ENCODE measurements around the gene PPFIBP2. TPM values are rescaled to one million over a fixed set of nuclear protein-coding genes. Genes with fewer than 3 reads are reported as not detected.

Gene PPFIBP2
- total and polyA plus RNA-seq, 2 of the 13 experiments (the other 11 are each of a cell fraction or from before 2014, with no cell fraction given) = 15.0 to 52.5 TPM

DNA sequence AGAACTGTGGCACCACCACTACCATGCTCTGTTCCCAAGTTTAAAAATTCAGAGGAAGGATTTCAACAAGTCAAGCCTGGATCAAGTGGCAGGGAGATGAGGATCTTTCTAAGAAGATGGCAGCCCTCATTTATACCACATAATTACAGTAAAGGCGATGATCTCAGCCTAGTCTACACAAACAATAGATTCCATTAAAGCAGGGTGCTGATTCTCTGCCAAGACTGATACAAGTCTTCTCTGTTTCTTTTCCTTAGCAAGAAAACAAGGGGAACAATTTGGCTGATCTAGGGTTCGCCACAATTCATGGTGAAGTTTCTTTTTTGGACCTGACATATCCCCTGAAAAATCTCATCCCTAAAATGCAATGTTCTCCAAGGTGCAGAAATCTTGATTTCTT lies 73.9 kb downstream of the PPFIBP2 start (continued):
- TF ChIP-seq, protein P1, sequence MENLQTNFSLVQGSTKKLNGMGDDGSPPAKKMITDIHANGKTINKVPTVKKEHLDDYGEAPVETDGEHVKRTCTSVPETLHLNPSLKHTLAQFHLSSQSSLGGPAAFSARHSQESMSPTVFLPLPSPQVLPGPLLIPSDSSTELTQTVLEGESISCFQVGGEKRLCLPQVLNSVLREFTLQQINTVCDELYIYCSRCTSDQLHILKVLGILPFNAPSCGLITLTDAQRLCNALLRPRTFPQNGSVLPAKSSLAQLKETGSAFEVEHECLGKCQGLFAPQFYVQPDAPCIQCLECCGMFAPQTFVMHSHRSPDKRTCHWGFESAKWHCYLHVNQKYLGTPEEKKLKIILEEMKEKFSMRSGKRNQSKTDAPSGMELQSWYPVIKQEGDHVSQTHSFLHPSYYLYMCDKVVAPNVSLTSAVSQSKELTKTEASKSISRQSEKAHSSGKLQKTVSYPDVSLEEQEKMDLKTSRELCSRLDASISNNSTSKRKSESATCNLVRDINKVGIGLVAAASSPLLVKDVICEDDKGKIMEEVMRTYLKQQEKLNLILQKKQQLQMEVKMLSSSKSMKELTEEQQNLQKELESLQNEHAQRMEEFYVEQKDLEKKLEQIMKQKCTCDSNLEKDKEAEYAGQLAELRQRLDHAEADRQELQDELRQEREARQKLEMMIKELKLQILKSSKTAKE (CRISPR knock-in tag; IDR thresholded peaks at IDR 0.05; ENCODE audit: borderline replicate concordance) = no peak
- TF ChIP-seq ELF1 (CRISPR knock-in tag; IDR thresholded peaks at IDR 0.05) (no peak), NONO (IDR thresholded peaks at IDR 0.05) (no peak), NONO (CRISPR knock-in tag; conservative IDR thresholded peaks at IDR 0.05) (no peak), ZNF292 (CRISPR knock-in tag; IDR thresholded peaks at IDR 0.05; ENCODE audit: borderline replicate concordance, low read depth) (no peak), ZNF207 (IDR thresholded peaks at IDR 0.05; ENCODE audit: borderline replicate concordance) (no peak), ZNF33A (CRISPR knock-in tag; IDR thresholded peaks at IDR 0.05; ENCODE audit: borderline replicate concordance) (no peak), HCFC1 (IDR thresholded peaks at IDR 0.05; ENCODE audit: low read depth, low read length) (no peak)
- TF ChIP-seq, protein P2, sequence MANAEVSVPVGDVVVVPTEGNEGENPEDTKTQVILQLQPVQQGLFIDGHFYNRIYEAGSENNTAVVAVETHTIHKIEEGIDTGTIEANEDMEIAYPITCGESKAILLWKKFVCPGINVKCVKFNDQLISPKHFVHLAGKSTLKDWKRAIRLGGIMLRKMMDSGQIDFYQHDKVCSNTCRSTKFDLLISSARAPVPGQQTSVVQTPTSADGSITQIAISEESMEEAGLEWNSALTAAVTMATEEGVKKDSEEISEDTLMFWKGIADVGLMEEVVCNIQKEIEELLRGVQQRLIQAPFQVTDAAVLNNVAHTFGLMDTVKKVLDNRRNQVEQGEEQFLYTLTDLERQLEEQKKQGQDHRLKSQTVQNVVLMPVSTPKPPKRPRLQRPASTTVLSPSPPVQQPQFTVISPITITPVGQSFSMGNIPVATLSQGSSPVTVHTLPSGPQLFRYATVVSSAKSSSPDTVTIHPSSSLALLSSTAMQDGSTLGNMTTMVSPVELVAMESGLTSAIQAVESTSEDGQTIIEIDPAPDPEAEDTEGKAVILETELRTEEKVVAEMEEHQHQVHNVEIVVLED (CRISPR knock-in tag; IDR thresholded peaks at IDR 0.05; ENCODE audit: borderline replicate concordance) = no peak
- TF ChIP-seq, protein P3, sequence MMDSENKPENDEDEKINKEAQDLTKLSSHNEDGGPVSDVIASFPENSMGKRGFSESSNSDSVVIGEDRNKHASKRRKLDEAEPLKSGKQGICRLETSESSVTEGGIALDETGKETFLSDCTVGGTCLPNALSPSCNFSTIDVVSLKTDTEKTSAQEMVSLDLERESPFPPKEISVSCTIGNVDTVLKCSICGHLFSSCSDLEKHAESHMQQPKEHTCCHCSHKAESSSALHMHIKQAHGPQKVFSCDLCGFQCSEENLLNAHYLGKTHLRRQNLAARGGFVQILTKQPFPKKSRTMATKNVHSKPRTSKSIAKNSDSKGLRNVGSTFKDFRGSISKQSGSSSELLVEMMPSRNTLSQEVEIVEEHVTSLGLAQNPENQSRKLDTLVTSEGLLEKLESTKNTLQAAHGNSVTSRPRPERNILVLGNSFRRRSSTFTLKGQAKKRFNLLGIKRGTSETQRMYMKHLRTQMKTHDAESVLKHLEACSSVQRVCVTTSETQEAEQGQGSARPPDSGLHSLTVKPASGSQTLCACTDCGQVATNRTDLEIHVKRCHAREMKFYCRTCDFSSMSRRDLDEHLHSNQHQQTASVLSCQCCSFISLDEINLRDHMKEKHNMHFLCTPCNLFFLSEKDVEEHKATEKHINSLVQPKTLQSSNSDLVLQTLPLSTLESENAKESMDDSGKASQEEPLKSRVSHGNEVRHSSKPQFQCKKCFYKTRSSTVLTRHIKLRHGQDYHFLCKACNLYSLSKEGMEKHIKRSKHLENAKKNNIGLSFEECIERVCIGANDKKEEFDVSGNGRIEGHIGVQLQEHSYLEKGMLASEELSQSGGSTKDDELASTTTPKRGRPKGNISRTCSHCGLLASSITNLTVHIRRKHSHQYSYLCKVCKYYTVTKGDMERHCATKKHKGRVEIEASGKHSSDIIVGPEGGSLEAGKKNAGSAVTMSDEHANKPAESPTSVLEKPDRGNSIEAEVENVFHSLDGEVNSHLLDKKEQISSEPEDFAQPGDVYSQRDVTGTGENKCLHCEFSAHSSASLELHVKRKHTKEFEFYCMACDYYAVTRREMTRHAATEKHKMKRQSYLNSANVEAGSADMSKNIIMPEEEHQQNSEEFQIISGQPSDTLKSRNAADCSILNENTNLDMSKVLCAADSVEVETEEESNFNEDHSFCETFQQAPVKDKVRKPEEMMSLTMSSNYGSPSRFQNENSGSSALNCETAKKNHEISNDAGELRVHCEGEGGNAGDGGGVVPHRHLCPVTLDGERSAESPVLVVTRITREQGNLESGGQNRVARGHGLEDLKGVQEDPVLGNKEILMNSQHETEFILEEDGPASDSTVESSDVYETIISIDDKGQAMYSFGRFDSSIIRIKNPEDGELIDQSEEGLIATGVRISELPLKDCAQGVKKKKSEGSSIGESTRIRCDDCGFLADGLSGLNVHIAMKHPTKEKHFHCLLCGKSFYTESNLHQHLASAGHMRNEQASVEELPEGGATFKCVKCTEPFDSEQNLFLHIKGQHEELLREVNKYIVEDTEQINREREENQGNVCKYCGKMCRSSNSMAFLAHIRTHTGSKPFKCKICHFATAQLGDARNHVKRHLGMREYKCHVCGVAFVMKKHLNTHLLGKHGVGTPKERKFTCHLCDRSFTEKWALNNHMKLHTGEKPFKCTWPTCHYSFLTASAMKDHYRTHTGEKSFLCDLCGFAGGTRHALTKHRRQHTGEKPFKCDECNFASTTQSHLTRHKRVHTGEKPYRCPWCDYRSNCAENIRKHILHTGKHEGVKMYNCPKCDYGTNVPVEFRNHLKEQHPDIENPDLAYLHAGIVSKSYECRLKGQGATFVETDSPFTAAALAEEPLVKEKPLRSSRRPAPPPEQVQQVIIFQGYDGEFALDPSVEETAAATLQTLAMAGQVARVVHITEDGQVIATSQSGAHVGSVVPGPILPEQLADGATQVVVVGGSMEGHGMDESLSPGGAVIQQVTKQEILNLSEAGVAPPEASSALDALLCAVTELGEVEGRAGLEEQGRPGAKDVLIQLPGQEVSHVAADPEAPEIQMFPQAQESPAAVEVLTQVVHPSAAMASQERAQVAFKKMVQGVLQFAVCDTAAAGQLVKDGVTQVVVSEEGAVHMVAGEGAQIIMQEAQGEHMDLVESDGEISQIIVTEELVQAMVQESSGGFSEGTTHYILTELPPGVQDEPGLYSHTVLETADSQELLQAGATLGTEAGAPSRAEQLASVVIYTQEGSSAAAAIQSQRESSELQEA (CRISPR knock-in tag; IDR thresholded peaks at IDR 0.05; ENCODE audit: not compliant biosample characterization) = no peak
